ENCODE measurements around the gene MPND.

DNA sequence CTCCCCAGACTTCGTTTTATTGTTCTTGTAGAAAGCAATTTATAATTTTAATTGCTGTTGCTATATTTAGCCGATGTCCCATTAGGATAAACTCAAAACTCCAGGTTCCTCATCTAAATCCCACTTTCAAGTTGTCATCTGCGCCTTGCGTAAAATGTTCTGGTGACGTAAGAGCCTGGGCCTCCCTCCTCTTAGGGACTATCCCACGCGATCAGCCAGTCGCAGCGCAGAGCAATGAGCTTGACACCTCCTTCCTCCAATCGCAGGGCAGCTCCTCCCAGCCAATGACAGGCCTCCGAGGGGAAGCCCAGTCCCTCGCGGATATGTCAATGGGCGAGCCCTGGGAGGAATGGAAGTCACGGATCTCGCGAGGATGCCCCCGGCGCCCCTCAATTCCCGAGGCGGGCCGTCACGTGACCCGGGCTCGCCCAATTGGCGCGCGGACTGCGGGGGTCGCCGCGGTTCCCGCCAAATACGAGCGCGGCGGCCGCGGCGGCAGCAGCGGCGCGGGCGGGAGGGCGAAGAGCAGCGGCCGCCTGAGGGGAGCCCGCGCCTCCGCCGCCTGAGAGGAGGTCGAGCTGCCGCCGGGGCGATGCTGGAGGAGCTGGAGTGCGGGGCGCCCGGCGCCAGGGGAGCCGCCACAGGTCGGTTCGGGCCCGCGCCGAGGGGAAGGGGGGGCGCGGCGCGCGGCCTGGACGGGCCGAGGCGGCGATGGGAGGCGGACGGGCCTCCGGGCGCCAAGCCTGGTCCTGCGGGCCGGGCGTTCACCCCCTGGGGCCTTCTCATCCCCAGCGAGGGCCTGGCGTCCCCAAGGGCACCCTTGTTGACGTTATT is 59.0 kb downstream of the MPND start, which contains the start of gene CHAF1A:
- TF ChIP-seq, protein P1, sequence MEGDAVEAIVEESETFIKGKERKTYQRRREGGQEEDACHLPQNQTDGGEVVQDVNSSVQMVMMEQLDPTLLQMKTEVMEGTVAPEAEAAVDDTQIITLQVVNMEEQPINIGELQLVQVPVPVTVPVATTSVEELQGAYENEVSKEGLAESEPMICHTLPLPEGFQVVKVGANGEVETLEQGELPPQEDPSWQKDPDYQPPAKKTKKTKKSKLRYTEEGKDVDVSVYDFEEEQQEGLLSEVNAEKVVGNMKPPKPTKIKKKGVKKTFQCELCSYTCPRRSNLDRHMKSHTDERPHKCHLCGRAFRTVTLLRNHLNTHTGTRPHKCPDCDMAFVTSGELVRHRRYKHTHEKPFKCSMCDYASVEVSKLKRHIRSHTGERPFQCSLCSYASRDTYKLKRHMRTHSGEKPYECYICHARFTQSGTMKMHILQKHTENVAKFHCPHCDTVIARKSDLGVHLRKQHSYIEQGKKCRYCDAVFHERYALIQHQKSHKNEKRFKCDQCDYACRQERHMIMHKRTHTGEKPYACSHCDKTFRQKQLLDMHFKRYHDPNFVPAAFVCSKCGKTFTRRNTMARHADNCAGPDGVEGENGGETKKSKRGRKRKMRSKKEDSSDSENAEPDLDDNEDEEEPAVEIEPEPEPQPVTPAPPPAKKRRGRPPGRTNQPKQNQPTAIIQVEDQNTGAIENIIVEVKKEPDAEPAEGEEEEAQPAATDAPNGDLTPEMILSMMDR (IDR thresholded peaks at IDR 0.05), result no peak
- TF ChIP-seq, protein P2, sequence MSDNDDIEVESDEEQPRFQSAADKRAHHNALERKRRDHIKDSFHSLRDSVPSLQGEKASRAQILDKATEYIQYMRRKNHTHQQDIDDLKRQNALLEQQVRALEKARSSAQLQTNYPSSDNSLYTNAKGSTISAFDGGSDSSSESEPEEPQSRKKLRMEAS (IDR thresholded peaks at IDR 0.05; ENCODE audit: low read depth), result peak; percentile 43
- TF ChIP-seq NRF1 (IDR thresholded peaks at IDR 0.05; ENCODE audit: low read depth, low read length) (no peak), GATA2 (CRISPR knock-in tag; IDR thresholded peaks at IDR 0.05) (no peak), YY1 (IDR thresholded peaks at IDR 0.05; ENCODE audit: low read depth) (no peak), EP300 (IDR thresholded peaks at IDR 0.05; ENCODE audit: borderline replicate concordance in 1 of 2, low read depth in 1 of 2, low read length in 1 of 2) (no peak), SMC3 (IDR thresholded peaks at IDR 0.05; ENCODE audit: low read depth, low read length) (no peak), RXRA (IDR thresholded peaks at IDR 0.05; ENCODE audit: borderline replicate concordance, low read depth) (no peak), CHD2 (IDR thresholded peaks at IDR 0.05; ENCODE audit: low read length, partially characterized antibody) (peak; percentile 100)
- TF ChIP-seq, protein P3, sequence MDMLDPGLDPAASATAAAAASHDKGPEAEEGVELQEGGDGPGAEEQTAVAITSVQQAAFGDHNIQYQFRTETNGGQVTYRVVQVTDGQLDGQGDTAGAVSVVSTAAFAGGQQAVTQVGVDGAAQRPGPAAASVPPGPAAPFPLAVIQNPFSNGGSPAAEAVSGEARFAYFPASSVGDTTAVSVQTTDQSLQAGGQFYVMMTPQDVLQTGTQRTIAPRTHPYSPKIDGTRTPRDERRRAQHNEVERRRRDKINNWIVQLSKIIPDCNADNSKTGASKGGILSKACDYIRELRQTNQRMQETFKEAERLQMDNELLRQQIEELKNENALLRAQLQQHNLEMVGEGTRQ (IDR thresholded peaks at IDR 0.05; ENCODE audit: borderline replicate concordance, low read depth, low read length), result peak; percentile 86
- TF ChIP-seq, protein P4, sequence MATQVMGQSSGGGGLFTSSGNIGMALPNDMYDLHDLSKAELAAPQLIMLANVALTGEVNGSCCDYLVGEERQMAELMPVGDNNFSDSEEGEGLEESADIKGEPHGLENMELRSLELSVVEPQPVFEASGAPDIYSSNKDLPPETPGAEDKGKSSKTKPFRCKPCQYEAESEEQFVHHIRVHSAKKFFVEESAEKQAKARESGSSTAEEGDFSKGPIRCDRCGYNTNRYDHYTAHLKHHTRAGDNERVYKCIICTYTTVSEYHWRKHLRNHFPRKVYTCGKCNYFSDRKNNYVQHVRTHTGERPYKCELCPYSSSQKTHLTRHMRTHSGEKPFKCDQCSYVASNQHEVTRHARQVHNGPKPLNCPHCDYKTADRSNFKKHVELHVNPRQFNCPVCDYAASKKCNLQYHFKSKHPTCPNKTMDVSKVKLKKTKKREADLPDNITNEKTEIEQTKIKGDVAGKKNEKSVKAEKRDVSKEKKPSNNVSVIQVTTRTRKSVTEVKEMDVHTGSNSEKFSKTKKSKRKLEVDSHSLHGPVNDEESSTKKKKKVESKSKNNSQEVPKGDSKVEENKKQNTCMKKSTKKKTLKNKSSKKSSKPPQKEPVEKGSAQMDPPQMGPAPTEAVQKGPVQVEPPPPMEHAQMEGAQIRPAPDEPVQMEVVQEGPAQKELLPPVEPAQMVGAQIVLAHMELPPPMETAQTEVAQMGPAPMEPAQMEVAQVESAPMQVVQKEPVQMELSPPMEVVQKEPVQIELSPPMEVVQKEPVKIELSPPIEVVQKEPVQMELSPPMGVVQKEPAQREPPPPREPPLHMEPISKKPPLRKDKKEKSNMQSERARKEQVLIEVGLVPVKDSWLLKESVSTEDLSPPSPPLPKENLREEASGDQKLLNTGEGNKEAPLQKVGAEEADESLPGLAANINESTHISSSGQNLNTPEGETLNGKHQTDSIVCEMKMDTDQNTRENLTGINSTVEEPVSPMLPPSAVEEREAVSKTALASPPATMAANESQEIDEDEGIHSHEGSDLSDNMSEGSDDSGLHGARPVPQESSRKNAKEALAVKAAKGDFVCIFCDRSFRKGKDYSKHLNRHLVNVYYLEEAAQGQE (IDR thresholded peaks at IDR 0.05; ENCODE audit: low read depth, low read length), result no peak
- TF ChIP-seq, protein P5, sequence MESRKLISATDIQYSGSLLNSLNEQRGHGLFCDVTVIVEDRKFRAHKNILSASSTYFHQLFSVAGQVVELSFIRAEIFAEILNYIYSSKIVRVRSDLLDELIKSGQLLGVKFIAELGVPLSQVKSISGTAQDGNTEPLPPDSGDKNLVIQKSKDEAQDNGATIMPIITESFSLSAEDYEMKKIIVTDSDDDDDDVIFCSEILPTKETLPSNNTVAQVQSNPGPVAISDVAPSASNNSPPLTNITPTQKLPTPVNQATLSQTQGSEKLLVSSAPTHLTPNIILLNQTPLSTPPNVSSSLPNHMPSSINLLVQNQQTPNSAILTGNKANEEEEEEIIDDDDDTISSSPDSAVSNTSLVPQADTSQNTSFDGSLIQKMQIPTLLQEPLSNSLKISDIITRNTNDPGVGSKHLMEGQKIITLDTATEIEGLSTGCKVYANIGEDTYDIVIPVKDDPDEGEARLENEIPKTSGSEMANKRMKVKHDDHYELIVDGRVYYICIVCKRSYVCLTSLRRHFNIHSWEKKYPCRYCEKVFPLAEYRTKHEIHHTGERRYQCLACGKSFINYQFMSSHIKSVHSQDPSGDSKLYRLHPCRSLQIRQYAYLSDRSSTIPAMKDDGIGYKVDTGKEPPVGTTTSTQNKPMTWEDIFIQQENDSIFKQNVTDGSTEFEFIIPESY (IDR thresholded peaks at IDR 0.05; ENCODE audit: borderline replicate concordance, low read depth), result peak; percentile 99
